Kidney (tissue), 14 donors: Measurements from ENCODE around the gene CSF1. TPM values are rescaled to one million over a fixed set of nuclear protein-coding genes. Genes with fewer than 3 reads are reported as not detected.

Source experiments
- DNase-seq, 5 donors: peaks; one replicate each; pipeline ENCODE4 v3.0.0-alpha.2; 2013 to 2020
- FAIRE-seq: peaks from 2 replicates; lab custom pipeline; 2012; peaks lifted over from hg19 to GRCh38; lab: Jason Lieb, UNC
- H3K27ac ChIP-seq, 2 donors: one replicate each; pipeline ENCODE4 v1.7.0; 2013; ENCODE audit warnings: low read depth in 2 of 2, low read length in 2 of 2, inconsistent platforms in 1 of 2
- H3K27me3 ChIP-seq: one replicate; pipeline ENCODE4 v1.7.1; 2013; ENCODE audit warnings: low read length, inconsistent platforms; ENCODE audit not compliant: control insufficient read depth, insufficient read depth
- H3K36me3 ChIP-seq, 3 donors: one replicate each; pipeline versions ENCODE4 v1.7.0 to v1.7.1; 2013; ENCODE audit warnings: low read length in 3 of 3, control low read depth in 1 of 3, inconsistent platforms in 1 of 3; ENCODE audit not compliant: insufficient read depth in 3 of 3, control insufficient read depth in 2 of 3
- H3K4me1 ChIP-seq, 3 donors: one replicate each; pipeline versions ENCODE4 v1.7.0 to v1.7.1; 2013; ENCODE audit warnings: low read length in 3 of 3, inconsistent platforms in 1 of 3, low read depth in 1 of 3; ENCODE audit not compliant: control insufficient read depth in 2 of 3, insufficient read depth in 2 of 3
- H3K4me3 ChIP-seq, 3 donors: one replicate each; pipeline versions ENCODE4 v1.7.0 to v1.8.1; 2013; ENCODE audit warnings: low read length in 3 of 3, control low read depth in 1 of 3, inconsistent platforms in 1 of 3
- H3K9ac ChIP-seq, 3 donors: one replicate each; pipeline versions ENCODE4 v1.7.0 to v1.7.1; 2013; ENCODE audit warnings: low read length in 3 of 3, control low read depth in 1 of 3, inconsistent platforms in 1 of 3
- H3K9me3 ChIP-seq, 3 donors: one replicate each; pipeline versions ENCODE4 v1.7.0 to v1.7.1; 2013; ENCODE audit warnings: low read length in 3 of 3, control low read depth in 1 of 3, inconsistent platforms in 1 of 3; ENCODE audit not compliant: control insufficient read depth in 2 of 3, insufficient read depth in 1 of 3
- CTCF ChIP-seq: IDR thresholded peaks from 3 replicates; pipeline ENCODE4 v1.5.1; 2012; ENCODE audit warnings: mild to moderate bottlenecking, moderate library complexity, borderline replicate concordance; ENCODE audit not compliant: insufficient read depth; ENCODE audit errors: extremely low read depth
- intact Hi-C: fragments of 100-400 bp; cut with DNase I; formaldehyde crosslinking; loops from one replicate; pipeline ENCODE4 v1.11.1; 2022
- polyA plus RNA-seq: library from polyadenylated mRNA; stranded (reverse); fragments of 350-450 nt; fragmentation: Illumina TruSeq; extraction: RNeasy Lipid Tissue Mini Kit (QIAGEN cat#74804); gene quantifications from one replicate; pipeline ENCODE4 v1.2.3, GENCODE V29; 2014; ENCODE audit warnings: low read depth, low replicate concordance; ENCODE audit not compliant: insufficient read depth
- total RNA-seq: library from RNA; stranded (reverse); fragmentation: NEBNext Ultra II Directional; extraction: Animal tissue kit (Norgen Biotek cat#: 25700); gene quantifications from one replicate; pipeline ENCODE4 v1.2.1, GENCODE V29; 2021
- donor health status: control.
- donor health status: control.
- donor health status: control.
- donor health status: control.
- donor health status: control.
- donor health status: DM: yes; HTN: yes; CAD: no.
- donor health status: Normal renal cell carcinoma (clear cell type).

The CSF1 gene
- total and polyA plus RNA-seq, 2 donors from 2014 or later = 11.1 to 33.8 TPM

- H3K27ac ChIP-seq = no peak overlapping the region
- no peaks in the 10 kb centered on the region for H3K27me3 ChIP-seq
- H3K4me1 ChIP-seq = peaks cover 0 to 6% (median 5%) of the 10 kb centered on the region in 3 donors
- intact Hi-C loops = no loop called here
- H3K9me3 ChIP-seq = no peaks in the 10 kb centered on the region
- no peak overlapping the region for H3K9ac ChIP-seq
- no peak for TF ChIP-seq CTCF
- no peak for DNase-seq
- no peak overlapping the region for H3K4me3 ChIP-seq
- no peak for FAIRE-seq
- no peaks in the 10 kb centered on the region for H3K36me3 ChIP-seq
These were observed 23.4 kb upstream of the CSF1 start for GRCh38 chr1:109887271-109887670.

DNA sequence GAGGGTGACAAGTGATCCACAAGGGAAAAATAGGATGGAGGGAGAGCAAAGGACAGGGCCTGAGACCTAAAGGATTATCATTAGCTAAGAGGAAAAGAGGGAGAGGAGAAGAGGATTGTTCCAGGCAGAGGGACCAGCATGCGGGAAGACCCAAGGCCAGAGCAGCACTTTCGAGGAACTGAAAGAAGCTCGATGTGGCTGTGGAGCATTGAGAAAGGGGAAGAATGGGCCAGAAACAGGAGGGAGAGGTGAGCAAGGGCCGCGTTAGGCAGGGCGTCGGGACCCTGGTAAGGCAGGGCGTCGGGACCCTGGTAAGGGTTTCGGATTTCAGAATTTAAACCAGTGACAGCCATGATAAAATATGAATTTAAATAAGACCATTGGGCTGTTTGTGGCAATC lies 22.8 kb upstream of the CSF1 start:
- Histone ChIP-seq H3K9ac (no peak overlapping the region), H3K4me1 (peaks cover 0 to 9% (median 5%) of the 10 kb centered on the region in 3 donors), H3K36me3 (no peaks in the 10 kb centered on the region), H3K27me3 (no peaks in the 10 kb centered on the region), H3K27ac (no peak overlapping the region), H3K4me3 (no peak overlapping the region), H3K9me3 (no peaks in the 10 kb centered on the region)
- no peak for TF ChIP-seq CTCF
- FAIRE-seq = no peak
- intact Hi-C loops = no loop called here
- no peak for DNase-seq

DNA sequence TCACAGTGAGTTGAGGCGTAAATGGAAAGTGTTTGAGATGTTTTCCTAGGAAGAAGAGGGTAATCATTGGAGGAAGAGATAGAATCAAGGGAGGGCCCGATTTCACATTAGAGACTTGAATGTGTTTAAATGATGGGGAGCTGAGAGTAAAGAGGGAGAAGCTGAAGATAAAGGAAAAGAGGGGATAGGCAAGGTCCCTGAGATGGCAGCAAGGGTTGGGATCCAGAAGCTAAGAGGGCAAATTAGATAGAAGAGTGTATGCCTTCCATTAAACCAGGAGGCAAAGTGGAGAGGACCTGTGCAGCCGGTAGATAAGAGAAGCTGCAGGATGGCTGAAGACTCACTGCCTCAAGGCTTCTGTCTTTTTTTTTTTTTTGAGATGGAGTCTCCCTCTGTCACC lies 21.6 kb upstream of the CSF1 start:
- intact Hi-C loops = no loop called here
- DNase-seq (no peak), FAIRE-seq (no peak)
- Histone ChIP-seq H3K9ac (no peak overlapping the region), H3K36me3 (no peaks in the 10 kb centered on the region), H3K27me3 (no peaks in the 10 kb centered on the region), H3K4me3 (no peak overlapping the region), H3K4me1 (peaks cover 0 to 9% (median 7%) of the 10 kb centered on the region in 3 donors), H3K9me3 (no peaks in the 10 kb centered on the region), H3K27ac (no peak overlapping the region)
- TF ChIP-seq CTCF = no peak
